SK-N-SH treated with all-trans-retinoic acid at 6 μM for 48 hours (cell line): Measurements from ENCODE around the gene MTUS2.

Experiments used
- ATAC-seq: fragments of 200-7000 bp; cut with Tn5 transposase; 3 replicates; pipeline ENCODE4 v1.9.1; 2020; ENCODE audit warnings: mild to moderate bottlenecking, moderate library complexity
- ARNTL ChIP-seq: fragments of 450-650 bp; formaldehyde crosslinking; IDR thresholded peaks from 2 replicates; pipeline ENCODE4 v1.5.0; 2020; ENCODE audit warnings: low read depth, mild to moderate bottlenecking, moderate library complexity, borderline replicate concordance
- BACH2 ChIP-seq: fragments of 250-450 bp; sonication (Bioruptor Pico); IDR thresholded peaks from 2 replicates; pipeline ENCODE4 v1.9.0; 2021; ENCODE audit warnings: mild to moderate bottlenecking, borderline replicate concordance
- CREB5 ChIP-seq: fragments of 250-450 bp; sonication (Bioruptor Pico); IDR thresholded peaks from 2 replicates; pipeline ENCODE4 v1.5.1; 2020; ENCODE audit warnings: low read depth, mild to moderate bottlenecking, moderate library complexity
- CSDC2 ChIP-seq: fragments of 250-450 bp; sonication (Bioruptor Pico); IDR thresholded peaks from 2 replicates; pipeline ENCODE4 v1.5.0; 2020; ENCODE audit warnings: mild to moderate bottlenecking, moderate library complexity
- CSRNP3 ChIP-seq: fragments of 250-450 bp; sonication (Bioruptor Pico); IDR thresholded peaks from 2 replicates; pipeline ENCODE4 v1.5.1; 2021; ENCODE audit warnings: mild to moderate bottlenecking, moderate library complexity
- ESRRG ChIP-seq: fragments of 250-450 bp; sonication (Bioruptor Pico); IDR thresholded peaks from 2 replicates; pipeline ENCODE4 v1.6.1; 2021; ENCODE audit warnings: mild to moderate bottlenecking
- GLIS3 ChIP-seq: fragments of 250-450 bp; sonication (Bioruptor Pico); IDR thresholded peaks from 2 replicates; pipeline ENCODE4 v1.5.0; 2020; ENCODE audit warnings: mild to moderate bottlenecking, moderate library complexity
- ISL1 ChIP-seq: fragments of 250-450 bp; sonication (Bioruptor Pico); IDR thresholded peaks from 2 replicates; pipeline ENCODE4 v2.1.2; 2022; ENCODE audit warnings: mild to moderate bottlenecking, moderate library complexity
- OSR1 ChIP-seq: fragments of 250-450 bp; sonication (Bioruptor Pico); IDR thresholded peaks from 2 replicates; pipeline ENCODE4 v1.8.0; 2022; ENCODE audit warnings: moderate library complexity, mild to moderate bottlenecking, inconsistent platforms
- PATZ1 ChIP-seq: fragments of 250-450 bp; sonication (Bioruptor Pico); IDR thresholded peaks from 2 replicates; pipeline ENCODE4 v1.8.0; 2020; ENCODE audit warnings: mild to moderate bottlenecking, moderate library complexity, borderline replicate concordance
- POU6F1 ChIP-seq: fragments of 250-450 bp; sonication (Bioruptor Pico); IDR thresholded peaks from 2 replicates; pipeline ENCODE4 v1.8.0; 2021; ENCODE audit warnings: low read depth, mild to moderate bottlenecking, moderate library complexity, borderline replicate concordance
- PPARA ChIP-seq: fragments of 250-450 bp; sonication (Bioruptor Pico); IDR thresholded peaks from 2 replicates; pipeline ENCODE4 v1.5.0; 2020; ENCODE audit warnings: mild to moderate bottlenecking, borderline replicate concordance
- RARB ChIP-seq: fragments of 250-450 bp; sonication (Bioruptor Pico); IDR thresholded peaks from 2 replicates; pipeline ENCODE4 v1.8.0; 2021; ENCODE audit warnings: mild to moderate bottlenecking, moderate library complexity
- SNAI2 ChIP-seq: fragments of 250-450 bp; sonication (Bioruptor Pico); IDR thresholded peaks from 2 replicates; pipeline ENCODE4 v1.5.0; 2020; ENCODE audit warnings: mild to moderate bottlenecking, moderate library complexity
- TCF4 ChIP-seq: fragments of 250-450 bp; sonication (Bioruptor Pico); IDR thresholded peaks from 2 replicates; pipeline ENCODE4 v1.8.0; 2021; ENCODE audit warnings: mild to moderate bottlenecking, moderate library complexity, borderline replicate concordance
- TOX ChIP-seq: fragments of 250-450 bp; sonication (Bioruptor Pico); IDR thresholded peaks from 2 replicates; pipeline ENCODE4 v1.8.0; 2021; ENCODE audit warnings: mild to moderate bottlenecking, moderate library complexity, borderline replicate concordance
- TSHZ2 ChIP-seq: fragments of 250-450 bp; sonication (Bioruptor Pico); IDR thresholded peaks from 2 replicates; pipeline ENCODE4 v1.5.0; 2020; ENCODE audit warnings: mild to moderate bottlenecking, moderate library complexity
- ZC3H10 ChIP-seq: fragments of 250-450 bp; sonication (Bioruptor Pico); IDR thresholded peaks from 2 replicates; pipeline ENCODE4 v1.5.1; 2021; ENCODE audit warnings: mild to moderate bottlenecking, moderate library complexity
- ZFP3 ChIP-seq: fragments of 250-450 bp; sonication (Bioruptor Pico); IDR thresholded peaks from 2 replicates; pipeline ENCODE4 v1.5.0; 2020; ENCODE audit warnings: mild to moderate bottlenecking, moderate library complexity
- ZFP30 ChIP-seq: fragments of 450-650 bp; formaldehyde crosslinking; IDR thresholded peaks from 2 replicates; pipeline ENCODE4 v1.5.0; 2022; ENCODE audit warnings: mild to moderate bottlenecking, moderate library complexity
- ZNF565 ChIP-seq: fragments of 450-650 bp; formaldehyde crosslinking; conservative IDR thresholded peaks from 2 replicates; pipeline ENCODE4 v1.5.0; 2020; ENCODE audit warnings: low read depth, mild to moderate bottlenecking, moderate library complexity
- ZNF70 ChIP-seq: fragments of 450-650 bp; formaldehyde crosslinking; IDR thresholded peaks from 2 replicates; pipeline ENCODE4 v1.5.0; 2020; ENCODE audit warnings: mild to moderate bottlenecking, moderate library complexity
- ZNF8 ChIP-seq: fragments of 450-650 bp; formaldehyde crosslinking; IDR thresholded peaks from 2 replicates; pipeline ENCODE4 v1.5.0; 2020; ENCODE audit warnings: mild to moderate bottlenecking, moderate library complexity

Gene MTUS2

GRCh38 chr13:28859069-28859468 is 38.9 kb downstream of the MTUS2 start:
- no peak for ATAC-seq
- TF ChIP-seq PPARA (no peak), TCF4 (no peak), ZNF8 (no peak), TSHZ2 (CRISPR knock-in tag) (no peak), OSR1 (no peak), POU6F1 (CRISPR knock-in tag) (no peak), CSDC2 (CRISPR knock-in tag) (no peak), ZFP30 (CRISPR knock-in tag) (no peak), CSRNP3 (CRISPR knock-in tag) (no peak), GLIS3 (CRISPR knock-in tag) (no peak), BACH2 (CRISPR knock-in tag) (no peak), ZFP3 (CRISPR knock-in tag) (no peak), SNAI2 (CRISPR knock-in tag) (no peak), PATZ1 (no peak), RARB (CRISPR knock-in tag) (no peak), CREB5 (CRISPR knock-in tag) (no peak), TOX (CRISPR knock-in tag) (no peak), ISL1 (CRISPR knock-in tag) (no peak), ARNTL (no peak)

- TF ChIP-seq PPARA (no peak), TCF4 (no peak), TSHZ2 (CRISPR knock-in tag) (no peak), OSR1 (no peak), SNAI2 (CRISPR knock-in tag) (no peak), TOX (CRISPR knock-in tag) (no peak), ISL1 (CRISPR knock-in tag) (no peak), POU6F1 (CRISPR knock-in tag) (no peak), ESRRG (CRISPR knock-in tag) (no peak), BACH2 (CRISPR knock-in tag) (no peak), ZNF565 (CRISPR knock-in tag) (no peak), ZFP30 (CRISPR knock-in tag) (no peak), ZFP3 (CRISPR knock-in tag) (no peak), CREB5 (CRISPR knock-in tag) (no peak), ZNF8 (no peak), ZNF70 (no peak), ZC3H10 (CRISPR knock-in tag) (no peak), CSRNP3 (CRISPR knock-in tag) (no peak)
- TF ChIP-seq, all 23 proteins: peak for 0
- no peak for ATAC-seq
Measured at GRCh38 chr13:28859717-28860116, 39.6 kb downstream of the MTUS2 start.
